Liver (tissue), 9 donors: ENCODE results near the gene LRRC27. TPM values are rescaled to one million over a fixed set of nuclear protein-coding genes. Genes with fewer than 3 reads are reported as not detected.

ENCODE experiments used
- DNase-seq: peaks from one replicate; pipeline ENCODE4 v3.0.0-alpha.2; 2017; ENCODE audit warnings: low spot score
- H3K27ac ChIP-seq, 2 donors: one replicate each; pipeline ENCODE4 v1.7.0; 2013; ENCODE audit warnings: inconsistent platforms in 2 of 2, low read length in 2 of 2, control low read depth in 1 of 2, low read depth in 1 of 2, mild to moderate bottlenecking in 1 of 2
- H3K27me3 ChIP-seq, 4 donors: one replicate each; pipeline versions ENCODE4 v1.6.1 to v1.7.0; 2013; ENCODE audit warnings: low read length in 3 of 4, inconsistent platforms in 1 of 4, mild to moderate bottlenecking in 1 of 4, moderate library complexity in 1 of 4; ENCODE audit not compliant: control insufficient read depth in 4 of 4, insufficient read depth in 4 of 4
- H3K36me3 ChIP-seq, 4 donors: one replicate each; pipeline versions ENCODE4 v1.6.1 to v1.7.0; 2013; ENCODE audit warnings: low read length in 3 of 4, mild to moderate bottlenecking in 3 of 4, low read depth in 1 of 4, moderate library complexity in 1 of 4; ENCODE audit not compliant: control insufficient read depth in 4 of 4, insufficient read depth in 3 of 4
- H3K4me1 ChIP-seq, 4 donors: one replicate each; pipeline versions ENCODE4 v1.6.1 to v1.7.0; 2013; ENCODE audit warnings: low read length in 3 of 4, mild to moderate bottlenecking in 3 of 4, moderate library complexity in 1 of 4; ENCODE audit not compliant: control insufficient read depth in 4 of 4, insufficient read depth in 4 of 4
- H3K4me3 ChIP-seq, 3 donors: one replicate each; pipeline versions ENCODE4 v1.6.1 to v1.7.0; 2013; ENCODE audit warnings: low read length in 3 of 3, control low read depth in 1 of 3, low read depth in 1 of 3, mild to moderate bottlenecking in 1 of 3
- H3K9ac ChIP-seq, 2 donors: one replicate each; pipeline ENCODE4 v1.7.0; 2013; ENCODE audit warnings: low read length in 2 of 2, mild to moderate bottlenecking in 2 of 2, moderate library complexity in 2 of 2, control low read depth in 1 of 2, low read depth in 1 of 2
- H3K9me3 ChIP-seq, 4 donors: one replicate each; pipeline versions ENCODE4 v1.6.1 to v1.7.0; 2013; ENCODE audit warnings: low read length in 3 of 4; ENCODE audit not compliant: control insufficient read depth in 4 of 4
- ATF3 ChIP-seq: IDR thresholded peaks from 2 replicates; pipeline ENCODE4 v1.6.1; 2016; ENCODE audit warnings: antibody characterized with exemption
- CTCF ChIP-seq: fragments of 150-350 bp; IDR thresholded peaks from 2 replicates; pipeline ENCODE4 v1.5.1; 2017; ENCODE audit warnings: improper control_type of control experiment, low read depth, low read length; ENCODE audit not compliant: missing input control
- EGR1 ChIP-seq, 2 donors: IDR thresholded peaks; 2 replicates each; pipeline ENCODE4 v1.6.1; 2016 to 2018; ENCODE audit warnings: antibody characterized with exemption in 2 of 2, low read depth in 2 of 2
- FOXA1 ChIP-seq: IDR thresholded peaks from 2 replicates; pipeline ENCODE4 v1.6.1; 2016; ENCODE audit warnings: antibody characterized with exemption
- FOXA2 ChIP-seq: IDR thresholded peaks from 2 replicates; pipeline ENCODE4 v1.6.1; 2016; ENCODE audit warnings: antibody characterized with exemption
- GABPA ChIP-seq, 2 donors: IDR thresholded peaks in 1 of 2; conservative IDR thresholded peaks in 1 of 2; 2 replicates each; pipeline ENCODE4 v1.6.1; 2016; ENCODE audit warnings: antibody characterized with exemption in 2 of 2, mild to moderate bottlenecking in 1 of 2, moderate library complexity in 1 of 2
- HNF4A ChIP-seq, 2 donors: conservative IDR thresholded peaks; 2 replicates each; pipeline ENCODE4 v1.6.1; 2016; ENCODE audit warnings: antibody characterized with exemption in 2 of 2, mild to moderate bottlenecking in 2 of 2
- HNF4G ChIP-seq: IDR thresholded peaks from 2 replicates; pipeline ENCODE4 v1.6.1; 2016; ENCODE audit warnings: antibody characterized with exemption
- JUND ChIP-seq, 2 donors: IDR thresholded peaks; 2 replicates each; pipeline ENCODE4 v1.6.1; 2016; ENCODE audit warnings: antibody characterized with exemption in 2 of 2
- NR2F2 ChIP-seq: IDR thresholded peaks from 2 replicates; pipeline ENCODE4 v1.6.1; 2016; ENCODE audit warnings: antibody characterized with exemption
- RAD21 ChIP-seq, 2 donors: IDR thresholded peaks; 2 replicates each; pipeline ENCODE4 v1.6.1; 2016; ENCODE audit warnings: antibody characterized with exemption in 2 of 2, mild to moderate bottlenecking in 2 of 2
- REST ChIP-seq: IDR thresholded peaks from 2 replicates; pipeline ENCODE4 v1.6.1; 2016; ENCODE audit warnings: antibody characterized with exemption, mild to moderate bottlenecking
- RXRA ChIP-seq, 2 donors: IDR thresholded peaks; 2 replicates each; pipeline ENCODE4 v1.6.1; 2017 to 2018; ENCODE audit warnings: antibody characterized with exemption in 2 of 2, mild to moderate bottlenecking in 1 of 2
- SP1 ChIP-seq: IDR thresholded peaks from 2 replicates; pipeline ENCODE4 v1.6.1; 2018; ENCODE audit warnings: antibody characterized with exemption, mild to moderate bottlenecking
- TAF1 ChIP-seq: conservative IDR thresholded peaks from 2 replicates; pipeline ENCODE4 v1.6.1; 2016; ENCODE audit warnings: antibody characterized with exemption, mild to moderate bottlenecking
- YY1 ChIP-seq: IDR thresholded peaks from 2 replicates; pipeline ENCODE4 v1.6.1; 2016; ENCODE audit warnings: antibody characterized with exemption, mild to moderate bottlenecking
- WGBS: extraction: QIAGEN DNeasy Blood & Tissue Kit; methylation state at CpG from one replicate; pipeline ENCODE4 v1.1.7; 2013; 5-methylcytosine and 5-hydroxymethylcytosine counted together
- polyA plus RNA-seq, 2 donors: library from polyadenylated mRNA; stranded (reverse) in 1 of 2; unstranded in 1 of 2; fragments of 200-250 nt in 1 of 2; fragments of >200 nt in 1 of 2; fragmentation: Nextera tagmentation in 1 of 2; extraction: Ambion mirVana in 1 of 2; gene quantifications; one replicate each; pipeline versions ENCODE4 v1.2.1 to v1.2.3, GENCODE V29; 2013 to 2015
- total RNA-seq, 2 donors: library from RNA; depleted of rRNA; stranded (reverse); fragments of >200 nt; gene quantifications; one replicate each; pipeline ENCODE4 v1.2.3, GENCODE V29; 2014
- TF ChIP-seq, protein P1 (sequence below): IDR thresholded peaks from 2 replicates; pipeline ENCODE4 v1.6.1; 2016; ENCODE audit warnings: antibody characterized with exemption
- TF ChIP-seq, protein P2 (sequence below): IDR thresholded peaks from 2 replicates; pipeline ENCODE4 v1.6.1; 2016; ENCODE audit warnings: antibody characterized with exemption
- donor health status: healthy.
- donor health status: healthy.
- donor health status: healthy.
- donor health status: healthy.
- donor health status: healthy.

Gene LRRC27
- total and polyA plus RNA-seq, 4 donors: 1.8 to 2.8 (median 2.6) TPM

DNA sequence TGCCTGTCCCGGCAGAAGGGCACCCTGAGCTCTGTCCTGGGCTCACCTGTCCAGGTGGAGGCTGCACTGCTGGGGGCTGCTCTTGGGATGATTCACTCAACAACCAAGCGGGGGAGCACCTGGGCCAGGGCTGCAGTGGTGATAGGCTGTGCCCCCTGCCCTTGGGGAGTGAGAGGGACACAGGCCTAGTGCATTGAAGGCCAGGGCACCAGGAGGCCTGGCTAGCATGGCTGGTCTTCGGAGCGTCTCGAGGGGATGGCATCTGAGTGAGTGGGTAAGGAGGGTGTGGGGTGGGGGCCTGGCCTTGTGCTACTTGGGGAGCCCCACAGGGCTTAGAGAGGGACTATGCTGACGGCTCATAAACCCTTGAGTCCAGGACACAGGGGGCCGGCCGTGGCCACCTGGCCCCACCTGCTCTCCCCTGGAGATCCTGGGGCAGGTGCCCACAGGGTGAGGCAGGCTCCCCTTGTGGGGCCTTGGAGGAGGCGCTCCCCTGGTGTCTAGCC is 68.1 kb downstream of the LRRC27 start:
- Histone ChIP-seq H3K4me3 (no peak overlapping the region), H3K4me1 (peaks cover 5 to 25% (median 10%) of the 10 kb centered on the region in 4 donors)

More for the DNA sequence above, 68.1 kb downstream of the LRRC27 start:
- TF ChIP-seq CTCF (no peak), RXRA (IDR thresholded peaks at IDR 0.05) (no peak), FOXA1 (no peak), NR2F2 (no peak), JUND (IDR thresholded peaks at IDR 0.05) (no peak), HNF4G (no peak), REST (no peak), YY1 (no peak), TAF1 (no peak), SP1 (no peak), GABPA (IDR thresholded peaks at IDR 0.05 in 1 of 2, conservative IDR thresholded peaks at IDR 0.05 in 1 of 2) (no peak), RAD21 (IDR thresholded peaks at IDR 0.05) (no peak), HNF4A (conservative IDR thresholded peaks at IDR 0.05) (no peak), ATF3 (no peak), FOXA2 (no peak), EGR1 (IDR thresholded peaks at IDR 0.05; ENCODE audit: low read depth in 2 of 2) (no peak)
- TF ChIP-seq, protein P1, sequence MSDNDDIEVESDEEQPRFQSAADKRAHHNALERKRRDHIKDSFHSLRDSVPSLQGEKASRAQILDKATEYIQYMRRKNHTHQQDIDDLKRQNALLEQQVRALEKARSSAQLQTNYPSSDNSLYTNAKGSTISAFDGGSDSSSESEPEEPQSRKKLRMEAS: no peak
- TF ChIP-seq, protein P2, sequence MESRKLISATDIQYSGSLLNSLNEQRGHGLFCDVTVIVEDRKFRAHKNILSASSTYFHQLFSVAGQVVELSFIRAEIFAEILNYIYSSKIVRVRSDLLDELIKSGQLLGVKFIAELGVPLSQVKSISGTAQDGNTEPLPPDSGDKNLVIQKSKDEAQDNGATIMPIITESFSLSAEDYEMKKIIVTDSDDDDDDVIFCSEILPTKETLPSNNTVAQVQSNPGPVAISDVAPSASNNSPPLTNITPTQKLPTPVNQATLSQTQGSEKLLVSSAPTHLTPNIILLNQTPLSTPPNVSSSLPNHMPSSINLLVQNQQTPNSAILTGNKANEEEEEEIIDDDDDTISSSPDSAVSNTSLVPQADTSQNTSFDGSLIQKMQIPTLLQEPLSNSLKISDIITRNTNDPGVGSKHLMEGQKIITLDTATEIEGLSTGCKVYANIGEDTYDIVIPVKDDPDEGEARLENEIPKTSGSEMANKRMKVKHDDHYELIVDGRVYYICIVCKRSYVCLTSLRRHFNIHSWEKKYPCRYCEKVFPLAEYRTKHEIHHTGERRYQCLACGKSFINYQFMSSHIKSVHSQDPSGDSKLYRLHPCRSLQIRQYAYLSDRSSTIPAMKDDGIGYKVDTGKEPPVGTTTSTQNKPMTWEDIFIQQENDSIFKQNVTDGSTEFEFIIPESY: no peak
- Histone ChIP-seq H3K9ac (no peak overlapping the region), H3K27me3 (no peaks in the 10 kb centered on the region), H3K9me3 (no peaks in the 10 kb centered on the region), H3K27ac (no peak overlapping the region), H3K36me3 (peaks cover 0 to 2% (median 0%) of the 10 kb centered on the region in 4 donors)
- WGBS: 89% methylated on average over 9 of the region's 9 CpGs
- no peak for DNase-seq
